PC-9 (cell line): ENCODE measurements around the gene FAM111A.

Source experiments
- CTCF ChIP-seq: fragments of 200-600 bp; sonication (generic); conservative IDR thresholded peaks from 2 replicates; pipeline ENCODE4 v1.6.1; 2017; ENCODE audit warnings: mixed run types, antibody characterized with exemption, mild to moderate bottlenecking, moderate library complexity
- EZH2 ChIP-seq: fragments of 200-600 bp; sonication (generic); IDR thresholded peaks from 2 replicates; pipeline ENCODE4 v1.8.0; 2017; ENCODE audit warnings: antibody characterized with exemption, low read depth

DNA sequence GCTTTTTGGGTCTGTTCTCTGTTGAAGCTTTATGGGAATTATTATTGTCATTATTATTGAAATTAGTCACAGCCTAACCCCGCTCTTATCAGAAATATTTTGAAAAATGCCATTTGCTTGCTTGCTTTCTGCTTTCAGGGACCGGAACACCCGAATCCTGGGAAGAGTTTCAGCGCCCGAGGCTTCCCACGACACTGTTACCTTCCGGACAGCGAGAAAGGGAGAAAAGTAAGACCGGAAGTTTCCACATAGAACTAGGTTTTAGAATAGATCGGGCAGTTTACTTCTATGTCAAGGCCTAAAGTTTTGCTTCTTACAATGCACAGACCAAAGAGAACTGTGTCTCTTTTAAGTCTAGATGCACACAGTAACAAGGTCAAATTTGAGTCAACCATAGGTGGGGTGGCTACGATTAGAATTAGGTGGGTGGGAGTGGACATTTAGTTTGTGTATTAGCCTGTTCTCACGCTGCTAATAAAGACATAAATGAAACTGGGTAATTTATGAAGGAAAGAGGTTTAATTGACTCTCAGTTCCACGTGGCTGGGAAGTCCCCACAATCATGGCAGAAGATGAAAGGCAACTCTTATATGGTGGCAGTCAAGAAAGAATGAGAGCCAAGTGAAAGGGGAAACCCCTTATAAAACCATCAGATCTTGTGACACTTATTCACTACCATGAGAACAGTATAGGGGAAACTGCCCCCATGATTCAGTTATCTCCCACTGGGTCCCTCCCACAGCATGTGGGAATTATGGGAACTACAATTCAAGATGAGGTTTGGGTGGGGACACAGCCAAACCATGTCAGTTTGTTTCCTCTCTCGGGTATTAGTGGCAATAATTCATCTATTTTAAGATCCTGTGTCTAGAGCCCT is 57.1 kb downstream of the FAM111A start:
- TF ChIP-seq CTCF (no peak), EZH2 (no peak)
